ENCODE measurements around the gene PTPRN2.
"Not testable (repeated sequence)": the region's sequence is repeated elsewhere in the genome, so short reads cannot be mapped to it uniquely, and the experiment has no call there.

Gene PTPRN2

DNA sequence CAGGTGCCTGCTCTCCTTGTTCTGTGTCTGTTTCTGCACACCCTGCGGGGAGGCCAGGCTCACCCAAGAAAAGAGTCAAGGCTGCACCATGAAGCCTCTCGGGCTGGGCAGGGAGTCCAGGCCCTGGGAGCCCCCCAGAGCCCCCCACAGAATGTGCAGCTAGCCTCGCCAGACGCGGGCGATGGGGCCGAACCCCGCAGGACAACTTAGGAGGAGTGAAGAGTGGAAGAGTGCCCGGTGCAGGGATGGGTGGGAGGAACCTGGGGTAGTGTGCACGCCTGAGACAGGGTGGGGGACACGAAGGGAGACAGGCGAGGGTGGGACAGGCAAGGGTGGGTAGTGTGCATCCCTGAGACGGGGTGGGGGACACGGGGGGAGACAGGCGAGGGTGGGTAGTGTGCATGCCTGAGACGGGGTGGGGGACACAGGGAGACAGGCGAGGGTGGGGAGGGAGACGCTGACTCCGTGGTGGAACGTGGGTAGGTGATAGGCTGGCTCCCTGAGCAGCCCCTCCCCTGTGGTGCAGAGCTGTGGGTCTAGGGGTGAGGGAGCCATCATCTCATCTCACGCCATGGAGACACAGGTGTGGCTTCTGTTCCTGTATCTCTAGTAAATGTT is 635.5 kb downstream of the PTPRN2 start:
- DNase-seq = no peak

DNA sequence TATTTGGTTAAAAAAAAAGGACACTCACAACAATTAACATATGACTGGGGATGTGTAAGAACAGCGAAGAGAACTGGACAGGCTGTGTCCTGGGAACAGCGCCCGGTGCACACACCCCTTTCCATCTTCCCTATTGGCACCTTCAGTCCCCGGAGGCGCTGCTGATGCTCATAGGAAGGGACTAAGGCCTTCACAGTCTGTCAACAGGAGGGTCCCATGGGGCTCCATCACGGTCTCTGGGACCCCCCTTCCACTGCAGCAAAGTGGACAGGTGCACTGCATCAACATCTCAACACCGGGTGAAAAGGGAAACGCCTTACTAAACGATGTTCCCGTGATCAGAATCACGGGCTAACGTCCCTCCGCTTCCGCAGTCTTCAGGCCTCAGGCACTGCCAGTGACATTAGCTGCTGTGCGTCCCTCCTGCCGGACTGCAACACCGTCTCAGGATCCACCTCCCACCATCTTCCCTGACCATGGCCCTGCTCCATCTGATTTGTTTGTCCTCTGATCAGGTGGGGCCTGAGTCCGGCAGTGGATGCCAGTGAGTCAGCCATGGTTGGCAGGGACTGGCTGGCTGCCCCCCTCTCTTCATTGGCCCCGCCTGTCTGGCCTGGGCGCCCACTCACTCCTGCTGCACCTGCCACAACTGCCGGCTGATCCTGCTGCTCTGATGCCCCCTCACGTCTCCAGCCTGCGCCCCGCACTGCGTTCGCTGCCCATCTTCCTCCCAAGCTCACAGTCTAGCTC is 636.1 kb downstream of the PTPRN2 start:
- DNase-seq = no peak

DNA sequence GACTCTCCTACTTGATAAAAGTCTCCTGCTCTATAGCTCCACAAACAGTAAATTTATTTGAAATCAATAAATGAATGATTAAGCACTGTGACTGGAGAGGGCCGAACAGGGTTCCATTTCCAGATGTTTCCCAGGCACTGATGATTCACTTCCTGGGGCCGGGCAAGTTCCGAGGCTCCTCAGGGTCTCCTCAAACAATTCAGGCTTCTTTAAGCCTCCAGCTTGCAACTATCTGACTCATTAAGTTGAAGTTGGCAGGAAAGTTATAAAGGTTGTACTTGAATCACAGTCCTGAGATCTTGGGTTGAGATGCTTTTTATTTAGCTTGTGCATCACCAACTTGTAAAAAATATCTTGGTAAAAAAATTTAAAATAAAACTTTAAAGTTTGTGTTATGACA is 637.9 kb downstream of the PTPRN2 start:
- DNase-seq = no peak

DNA sequence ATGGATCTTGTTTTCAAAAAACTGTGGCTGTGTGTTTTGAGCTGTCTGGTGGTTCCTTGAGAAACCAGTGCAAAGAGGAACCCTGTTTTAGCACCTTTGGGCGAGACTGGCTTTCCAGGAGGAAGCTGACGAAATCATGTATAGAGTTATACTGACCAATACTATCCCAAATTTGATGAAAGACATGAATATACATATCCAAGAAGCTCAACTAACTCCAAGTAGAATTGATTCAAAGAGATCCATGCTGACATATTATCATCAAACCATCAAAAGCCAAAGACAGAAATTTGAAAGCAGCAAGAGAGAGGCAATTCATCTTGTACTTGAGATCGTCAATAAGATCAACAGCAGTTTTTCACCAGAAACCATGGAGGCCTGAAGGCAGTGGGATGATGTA is 640.1 kb downstream of the PTPRN2 start:
- DNase-seq = no peak

DNA sequence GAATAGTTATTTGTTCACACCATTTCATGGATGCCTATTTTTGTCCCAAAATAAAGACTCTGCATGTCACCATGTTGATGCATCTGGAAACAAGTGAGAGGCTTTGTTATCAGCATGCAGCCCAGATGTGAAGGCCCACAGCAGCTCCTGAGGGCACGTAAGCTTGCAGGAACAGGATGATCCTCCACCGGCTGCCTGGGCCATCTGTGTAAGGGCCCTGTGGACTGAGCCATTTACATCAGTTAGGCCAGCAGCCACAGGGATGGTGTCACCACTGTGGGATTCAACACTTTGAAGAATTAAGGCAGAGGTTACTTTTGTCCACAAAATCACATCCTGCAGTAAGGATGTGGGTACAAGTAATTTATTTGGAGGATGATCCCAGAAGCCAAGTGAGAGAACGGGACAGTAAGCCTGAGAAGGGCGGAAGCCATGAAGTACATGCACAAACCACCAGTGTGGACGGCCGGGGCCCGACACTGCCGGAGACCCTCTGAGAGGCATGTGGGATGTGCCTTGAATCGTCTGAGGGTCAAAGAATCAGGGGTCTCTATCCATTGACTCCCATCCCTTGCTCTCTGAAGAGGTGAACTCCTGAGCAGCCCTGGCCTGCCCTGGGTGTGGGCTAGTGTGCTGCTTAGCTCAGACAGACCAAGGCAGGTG is 641.1 kb downstream of the PTPRN2 start:
- no peak for DNase-seq

DNA sequence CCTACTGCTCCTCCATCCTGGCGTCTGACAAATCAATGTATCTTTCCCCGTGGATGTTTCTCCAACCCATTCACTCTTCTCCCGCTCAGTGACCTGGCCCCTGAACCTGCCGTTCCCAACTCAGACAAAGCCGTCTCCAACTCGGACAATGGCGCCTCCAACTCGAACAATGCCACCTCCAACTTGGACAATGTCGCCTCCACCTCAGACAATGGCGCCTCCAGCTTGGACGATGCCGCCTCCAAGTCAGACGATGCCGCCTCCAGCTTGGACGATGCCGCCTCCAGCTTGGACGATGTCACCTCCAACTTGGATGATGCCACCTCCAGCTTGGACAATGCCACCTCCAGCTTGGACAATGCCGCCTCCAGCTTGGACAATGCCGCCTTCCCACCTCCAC is 642.2 kb downstream of the PTPRN2 start:
- no peak for DNase-seq

DNA sequence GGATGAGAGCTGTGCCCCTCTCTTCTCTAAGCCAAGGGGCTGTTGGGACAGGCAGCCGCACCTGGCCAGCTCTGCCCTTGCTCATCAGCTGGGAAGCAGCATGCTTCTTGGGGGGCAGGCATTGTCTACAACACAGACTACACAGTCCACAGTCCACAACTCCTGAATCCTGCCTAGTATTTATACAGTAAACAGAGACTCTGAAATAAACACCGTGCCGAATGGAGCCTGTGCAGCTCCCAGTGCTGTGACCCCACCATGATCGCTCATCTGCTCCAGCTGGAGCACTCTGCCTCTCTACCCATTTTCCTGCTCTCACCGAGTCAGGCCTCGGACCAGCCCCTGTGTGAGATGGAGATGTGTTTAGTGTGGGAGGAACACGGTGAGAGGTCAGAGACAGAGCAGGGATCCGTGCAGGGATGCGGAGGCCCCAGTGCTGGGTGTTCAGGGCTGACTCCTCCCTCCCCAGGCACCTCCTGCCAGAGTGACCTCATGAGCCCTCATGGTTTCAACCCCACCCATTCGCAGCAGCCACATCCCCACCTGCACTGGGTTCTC is 642.8 kb downstream of the PTPRN2 start:
- DNase-seq = no peak

DNA sequence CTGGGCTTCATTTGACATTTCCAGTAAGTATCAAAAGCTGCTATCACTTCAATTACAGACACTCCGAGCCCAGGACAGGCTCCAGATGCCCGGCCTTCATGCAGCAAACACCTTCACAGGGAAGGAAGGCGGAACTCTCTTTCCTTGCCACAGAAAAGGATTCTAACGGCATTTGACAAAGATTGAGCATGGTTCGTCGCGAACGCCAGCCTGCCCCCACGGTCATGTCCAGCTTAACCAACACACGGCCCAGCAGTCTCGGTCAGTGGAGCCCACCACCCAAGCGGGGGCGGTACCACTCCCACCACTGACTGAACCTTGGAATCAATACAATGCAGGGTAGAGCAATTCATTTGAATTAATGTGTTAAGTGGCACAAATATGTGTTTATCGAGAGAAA is 643.6 kb downstream of the PTPRN2 start:
- no peak for DNase-seq

DNA sequence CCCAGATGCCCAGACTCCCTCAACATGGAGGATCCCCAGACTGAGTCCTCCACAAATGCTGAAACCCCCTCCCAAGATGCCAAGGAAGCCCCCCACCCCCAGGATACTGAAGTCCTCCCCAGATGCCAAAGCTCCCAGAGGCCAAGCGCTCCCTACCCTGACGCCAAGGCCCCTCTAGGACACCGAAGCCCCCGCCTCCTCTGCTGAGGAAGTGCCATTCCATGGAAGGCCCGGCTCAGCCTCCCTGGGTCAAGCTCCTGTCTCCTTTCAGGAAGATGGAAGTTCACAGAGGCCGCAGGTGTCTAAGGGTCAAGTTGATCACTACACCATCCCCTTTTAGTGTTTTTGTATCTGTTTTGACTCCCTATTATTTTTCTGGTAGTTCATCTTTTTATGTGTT is 644.1 kb downstream of the PTPRN2 start:
- DNase-seq = no peak

DNA sequence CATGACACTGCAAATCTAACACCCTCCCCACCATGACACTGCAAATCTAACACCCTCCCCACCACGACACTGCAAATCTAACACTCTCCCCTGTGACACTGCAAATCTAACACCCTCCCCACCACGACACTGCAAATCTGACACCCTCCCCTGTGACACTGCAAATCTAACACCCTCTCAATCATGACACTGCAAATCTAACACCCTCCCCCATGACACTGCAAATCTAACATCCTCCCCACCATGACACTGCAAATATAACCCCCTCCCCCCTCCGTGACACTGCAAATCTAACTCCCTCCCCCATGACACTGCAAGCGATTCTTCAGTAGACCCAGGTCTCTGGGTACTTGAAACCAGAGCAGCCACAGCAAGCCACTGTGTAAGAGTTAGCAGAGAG is 646.4 kb downstream of the PTPRN2 start:
- DNase-seq = no peak

DNA sequence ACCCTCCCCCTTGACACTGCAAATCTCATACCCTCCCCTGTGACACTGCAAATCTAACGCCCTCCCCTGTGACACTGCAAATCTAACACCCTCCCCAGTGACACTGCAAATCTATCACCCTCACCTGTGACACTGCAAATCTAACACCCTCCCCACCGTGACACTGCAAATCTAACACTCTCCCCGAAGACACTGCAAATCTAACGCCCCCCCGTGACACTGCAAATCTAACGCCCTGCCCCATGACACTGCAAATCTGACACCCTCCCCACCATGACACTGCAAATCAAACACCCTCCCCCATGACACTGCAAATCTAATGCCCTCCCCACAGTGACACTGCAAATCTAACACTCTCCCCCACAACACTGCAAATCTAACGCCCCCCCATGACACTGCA is 647.1 kb downstream of the PTPRN2 start:
- DNase-seq = no peak

DNA sequence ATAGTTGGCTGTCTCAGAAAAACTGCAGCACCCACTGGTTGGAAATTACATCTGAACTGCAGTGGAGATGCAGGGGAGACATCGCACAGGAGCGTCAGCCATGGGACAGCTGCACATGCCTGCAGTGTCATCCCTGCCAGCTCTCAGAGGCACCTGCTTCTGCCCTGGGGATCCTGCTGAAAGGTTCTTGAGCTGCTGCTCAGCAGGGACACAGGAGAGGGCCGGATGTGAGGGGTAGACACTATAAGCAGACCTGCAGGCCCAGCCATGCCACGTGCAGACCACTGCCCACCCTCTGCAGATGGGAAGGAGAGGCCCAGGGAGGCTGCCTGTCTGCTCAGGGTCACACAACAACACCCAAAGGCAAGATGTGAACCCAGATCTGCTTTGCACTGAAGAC is 649.4 kb downstream of the PTPRN2 start:
- no peak for DNase-seq

DNA sequence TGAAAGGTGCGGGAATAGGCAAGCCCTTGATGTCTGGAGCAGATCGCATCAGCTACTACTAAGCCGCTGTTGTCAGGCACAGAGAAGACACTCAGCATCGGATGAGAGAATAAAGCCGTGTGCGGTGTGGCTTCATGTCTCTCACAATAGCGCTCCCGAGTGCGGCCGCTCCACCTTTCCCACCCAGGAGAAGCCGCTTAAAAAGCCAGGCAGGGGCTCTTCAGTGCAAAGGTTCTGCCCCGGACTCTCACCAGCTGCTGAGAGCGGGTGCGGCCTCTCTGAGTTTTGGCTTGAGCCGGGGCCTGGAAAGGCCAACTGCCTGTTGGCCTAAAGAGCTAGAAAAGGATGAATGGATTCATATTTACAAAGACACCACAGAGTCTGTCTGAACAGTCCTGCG is 650.2 kb downstream of the PTPRN2 start:
- no peak for DNase-seq

DNA sequence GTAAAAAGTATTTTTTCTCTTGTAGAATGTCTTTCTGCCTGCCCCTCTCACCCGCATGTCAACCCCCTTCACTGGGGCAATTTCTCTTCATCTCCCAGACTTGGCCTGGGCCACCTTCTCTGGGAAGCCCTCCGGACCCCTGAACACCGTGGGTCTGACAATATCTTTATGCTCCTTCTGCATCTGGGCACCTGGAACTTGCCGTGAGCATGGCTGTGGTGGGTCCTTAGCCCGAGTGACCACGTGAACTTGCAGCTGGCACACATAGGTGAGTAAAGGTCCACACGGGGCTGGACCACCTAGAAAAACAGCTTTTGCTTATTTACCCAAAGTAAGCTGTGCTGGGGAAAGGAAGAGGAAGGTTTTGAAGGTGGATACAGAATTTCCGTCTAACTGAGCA is 650.6 kb downstream of the PTPRN2 start:
- DNase-seq = no peak

DNA sequence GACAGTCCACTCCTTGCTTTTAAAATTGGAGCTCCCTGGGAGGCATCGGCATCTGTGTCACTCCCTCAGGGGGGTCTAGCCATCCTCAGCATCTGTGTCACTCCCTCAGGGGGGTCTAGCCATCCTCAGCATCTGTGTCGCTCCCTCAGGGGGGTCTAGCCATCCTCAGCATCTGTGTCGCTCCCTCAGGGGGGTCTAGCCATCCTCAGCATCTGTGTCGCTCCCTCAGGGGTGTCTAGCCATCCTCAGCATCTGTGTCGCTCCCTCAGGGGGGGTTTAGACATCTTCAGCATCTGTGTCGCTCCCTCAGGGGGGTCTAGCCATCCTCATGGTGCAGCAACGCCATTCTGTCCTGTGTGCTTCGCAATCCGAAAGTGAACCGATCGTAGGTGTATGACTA is 651.9 kb downstream of the PTPRN2 start:
- not testable (repeated sequence) for DNase-seq

DNA sequence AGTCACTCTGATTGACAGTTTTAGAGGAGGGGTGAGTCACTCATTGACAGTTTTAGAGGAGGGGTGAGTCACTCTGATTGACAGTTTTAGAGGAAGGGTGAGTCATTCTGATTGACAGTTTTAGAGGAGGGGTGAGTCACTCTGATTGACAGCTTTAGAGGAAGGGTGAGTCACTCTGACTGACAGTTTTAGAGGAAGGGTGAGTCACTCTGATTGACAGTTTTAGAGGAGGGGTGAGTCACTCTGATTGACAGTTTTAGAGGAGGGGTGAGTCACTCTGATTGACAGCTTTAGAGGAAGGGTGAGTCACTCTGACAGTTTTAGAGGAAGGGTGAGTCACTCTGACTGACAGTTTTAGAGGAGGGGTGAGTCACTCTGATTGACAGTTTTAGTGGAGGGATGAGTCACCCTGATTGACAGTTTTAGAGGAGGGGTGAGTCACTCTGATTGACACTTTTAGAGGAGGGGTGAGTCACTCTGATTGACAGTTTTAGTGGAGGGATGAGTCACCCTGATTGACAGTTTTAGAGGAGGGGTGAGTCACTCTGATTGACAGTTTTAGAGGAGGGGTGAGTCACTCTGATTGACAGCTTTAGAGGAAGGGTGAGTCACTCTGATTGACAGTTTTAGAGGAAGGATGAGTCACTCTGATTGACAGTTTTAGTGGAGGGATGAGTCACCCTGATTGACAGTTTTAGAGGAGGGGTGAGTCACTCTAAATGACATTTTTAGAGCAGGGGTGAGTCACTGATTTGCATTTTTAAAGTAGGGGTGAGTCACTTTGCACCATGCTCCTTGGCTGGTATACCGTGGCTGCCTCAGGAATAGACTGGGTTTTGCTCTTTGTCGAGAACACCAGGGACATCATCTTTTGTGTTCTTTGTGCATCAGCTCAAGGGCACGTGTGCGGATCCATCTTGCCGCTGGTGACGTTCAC is 654.1 kb downstream of the PTPRN2 start:
- DNase-seq = not testable (repeated sequence)

DNA sequence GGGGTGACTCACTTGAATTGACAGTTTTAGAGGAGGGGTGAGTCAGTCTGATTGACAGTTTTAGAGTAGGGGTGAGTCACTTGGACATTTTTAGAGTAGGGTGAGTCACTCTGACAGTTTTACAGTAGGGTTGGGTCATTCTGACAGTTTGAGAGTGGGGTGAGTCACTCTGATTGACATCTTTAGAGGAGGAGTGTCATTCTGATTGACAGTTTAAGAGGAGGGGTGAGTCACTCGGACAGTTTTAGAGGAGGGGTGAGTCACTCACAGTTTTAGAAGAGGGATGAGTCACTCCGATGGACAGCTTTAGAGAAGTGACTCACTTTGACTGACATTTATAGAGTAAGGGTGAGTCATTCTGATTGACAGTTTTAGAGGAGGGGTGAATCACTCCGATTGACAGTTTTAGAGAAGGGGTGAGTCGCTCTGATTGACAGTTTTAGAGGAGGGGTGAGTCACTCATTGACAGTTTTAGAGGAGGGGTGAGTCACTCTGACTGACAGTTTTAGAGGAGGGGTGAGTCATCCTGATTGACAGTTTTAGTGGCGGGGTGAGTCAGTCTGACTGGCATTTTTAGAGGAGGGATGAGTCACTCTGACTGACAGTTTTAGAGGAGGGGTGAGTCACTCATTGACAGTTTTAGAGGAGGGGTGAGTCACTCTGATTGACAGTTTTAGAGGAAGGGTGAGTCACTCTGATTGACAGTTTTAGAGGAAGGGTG is 655.0 kb downstream of the PTPRN2 start:
- DNase-seq = no peak

DNA sequence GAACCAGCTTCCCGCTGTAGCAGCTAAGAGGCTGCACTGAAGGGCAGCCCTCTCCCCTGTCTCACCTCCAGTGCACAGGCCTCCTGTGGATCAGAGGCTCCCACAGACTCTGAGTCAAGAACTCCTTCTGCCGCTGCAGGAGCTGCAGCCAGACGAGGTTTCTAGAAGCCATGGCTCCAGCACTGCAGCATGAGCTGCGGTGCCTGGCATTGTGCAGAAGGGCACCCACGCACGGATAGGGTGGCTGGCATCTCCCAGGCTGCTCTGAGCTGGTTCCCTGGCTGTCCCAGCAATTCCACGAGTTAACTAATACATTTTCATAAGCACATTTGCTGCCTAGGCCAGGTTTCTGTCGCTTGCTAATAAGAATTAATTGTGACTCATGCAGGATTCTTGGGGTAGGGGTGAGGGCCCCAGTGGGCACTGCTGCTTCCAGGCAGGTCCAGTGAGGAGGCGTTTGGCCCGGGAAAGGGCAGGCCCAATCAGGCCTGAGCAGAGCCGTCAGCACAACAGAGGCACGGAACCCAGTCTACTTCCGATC is 656.6 kb downstream of the PTPRN2 start:
- DNase-seq = no peak

DNA sequence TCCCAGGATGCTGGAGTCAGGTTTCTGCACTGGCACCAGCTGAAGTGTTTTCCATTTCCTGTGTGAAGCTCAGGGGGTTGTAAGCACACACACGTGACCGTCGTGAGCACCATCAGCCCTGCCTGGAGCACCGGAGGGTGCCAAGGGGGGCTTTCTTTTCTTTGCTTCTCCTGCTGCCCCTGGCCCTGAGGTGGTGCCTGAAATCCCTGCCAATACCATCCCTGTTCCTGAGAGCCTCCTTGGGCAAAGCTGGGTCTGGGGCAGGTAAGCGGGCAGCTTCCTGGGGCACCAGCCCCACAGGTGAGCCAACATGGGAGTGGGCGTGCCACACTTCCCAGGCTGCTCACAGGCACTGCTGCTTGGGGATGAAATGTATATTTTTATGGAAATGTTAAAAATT is 657.2 kb downstream of the PTPRN2 start:
- DNase-seq = no peak

DNA sequence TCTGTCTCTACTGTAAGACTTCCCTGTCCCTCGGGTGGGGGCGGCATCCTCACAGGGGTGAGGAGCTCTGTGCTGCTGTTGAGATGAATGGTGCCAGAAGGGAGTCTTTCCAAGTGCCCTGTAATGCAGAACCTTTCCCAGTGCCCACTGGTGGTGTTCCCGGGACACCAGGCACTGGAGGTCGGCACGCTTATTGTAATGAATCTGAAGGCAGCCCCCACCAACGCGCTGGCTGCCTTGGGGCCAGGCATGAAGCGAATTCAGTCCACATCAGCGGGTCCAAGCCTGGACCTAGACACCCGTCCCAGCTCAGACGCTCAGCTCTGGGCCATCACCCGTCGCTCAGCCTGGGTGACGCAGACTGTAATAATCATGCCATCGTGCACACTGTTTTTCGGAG is 658.0 kb downstream of the PTPRN2 start:
- DNase-seq = no peak

DNA sequence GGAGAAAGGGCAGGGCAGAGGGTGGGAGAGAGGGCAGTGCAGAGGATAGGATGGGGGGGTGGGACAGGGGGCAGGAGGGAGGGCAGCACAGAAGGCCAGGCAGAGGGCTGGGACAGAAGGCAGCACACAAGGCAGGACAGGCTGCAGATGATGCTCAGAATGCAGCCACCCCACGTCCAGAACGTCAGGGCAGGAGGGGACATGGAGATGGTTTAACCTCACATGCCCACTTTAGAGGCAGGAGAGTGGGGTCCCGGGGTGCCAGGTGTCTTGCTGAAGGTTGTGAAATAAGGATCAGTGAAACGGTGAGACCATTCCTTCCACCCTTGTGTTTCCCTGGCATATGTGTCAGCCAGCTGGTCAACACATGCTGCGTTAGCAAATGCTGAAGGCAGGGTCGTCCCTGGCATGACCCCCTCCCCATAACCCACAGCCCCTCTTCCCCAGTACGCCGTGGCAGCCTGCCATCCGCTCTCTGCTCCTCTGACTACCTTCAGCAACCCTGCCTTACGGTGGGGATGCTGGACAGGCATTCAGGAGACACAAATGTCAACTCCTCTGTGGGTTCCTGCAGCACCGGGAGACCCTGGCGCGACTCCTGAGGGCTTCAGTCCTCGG is 658.7 kb downstream of the PTPRN2 start:
- DNase-seq = no peak

All from fibroblast of upper back skin (primary cell).